GM12878 (cell line): ENCODE measurements around the gene HSPB1. TPM values are rescaled to one million over a fixed set of nuclear protein-coding genes. Genes with fewer than 3 reads are reported as not detected.
A peak's percentile ranks its signal among the peaks of the same experiment; 100 is the strongest.

Experiments used
- ATAC-seq: fragments of 200-7000 bp; cut with Tn5 transposase; 3 replicates; pipeline ENCODE4 v1.9.1; 2020; ENCODE audit warnings: mild to moderate bottlenecking, moderate library complexity
- BruUV-seq: library from RNA; stranded (reverse); fragments of 400-500 nt; replicated peaks from 2 replicates; lab custom pipeline; 2021; lab: Mats Ljungman, UMichigan
- CTCF ChIA-PET: fragments of 300-600 bp; sonication (Branson Sonifier 250); formaldehyde crosslinking; extraction: SDS; loops from one replicate; lab custom pipeline; 2021; ENCODE audit warnings: inconsistent platforms; lab: Yijun Ruan, JAX
- POLR2A ChIA-PET: fragments of 350-600 bp; formaldehyde crosslinking; extraction: SDS; loops from one replicate; lab custom pipeline; 2021; ENCODE audit warnings: inconsistent platforms; lab: Charles Lee
- RAD21 ChIA-PET: fragments of 300-600 bp; sonication (Branson Sonifier 250); formaldehyde crosslinking; loops from one replicate; lab custom pipeline; 2023; ENCODE audit warnings: antibody characterized with exemption; ENCODE audit not compliant: unreplicated experiment; lab: Charles Lee
- SMC1A ChIA-PET: fragments of 300-600 bp; sonication (Branson Sonifier 250); formaldehyde crosslinking; loops from one replicate; lab custom pipeline; 2023; ENCODE audit not compliant: unreplicated experiment, uncharacterized antibody; lab: Charles Lee
- DNase-seq: peaks from one replicate; pipeline ENCODE4 v3.0.0-alpha.2; 2011; ENCODE audit warnings: low read depth, low spot score
- FAIRE-seq: peaks from 3 replicates; lab custom pipeline; 2011; peaks lifted over from hg19 to GRCh38; lab: Jason Lieb, UNC
- H2AFZ ChIP-seq: 2 replicates; pipeline ENCODE4 v1.6.0; 2011; ENCODE audit warnings: low read depth, low read length, control low read depth; ENCODE audit not compliant: control insufficient read depth
- H3K27ac ChIP-seq: 2 replicates; pipeline ENCODE4 v1.5.1; 2011; ENCODE audit warnings: control low read depth; ENCODE audit not compliant: control insufficient read depth, insufficient read depth
- H3K27me3 ChIP-seq, 2 experiments: replicated peaks in 1 of 2; 2 replicates each; pipeline versions ENCODE4 v1.6.0 to v1.6.1; 2011; ENCODE audit warnings: low read length in 1 of 2; ENCODE audit not compliant: control insufficient read depth in 2 of 2, insufficient read depth in 2 of 2
- H3K36me3 ChIP-seq, 2 experiments: 2 replicates each; pipeline ENCODE4 v1.5.1; 2011; ENCODE audit warnings: low read length in 1 of 2; ENCODE audit not compliant: control insufficient read depth in 2 of 2, insufficient read depth in 2 of 2
- H3K4me1 ChIP-seq: 2 replicates; pipeline ENCODE4 v1.6.1; 2011; ENCODE audit warnings: mild to moderate bottlenecking, low read length, moderate library complexity, mixed read lengths; ENCODE audit not compliant: control insufficient read depth, insufficient read depth
- H3K4me2 ChIP-seq: 2 replicates; pipeline ENCODE4 v1.6.0; 2011; ENCODE audit warnings: control low read depth; ENCODE audit not compliant: control insufficient read depth, insufficient read depth
- H3K4me3 ChIP-seq: fragments of 200-600 bp; sonication (generic); 2 replicates; pipeline ENCODE4 v1.5.1; 2016
- H3K79me2 ChIP-seq: 2 replicates; pipeline ENCODE4 v1.6.0; 2011; ENCODE audit warnings: low read length; ENCODE audit not compliant: control insufficient read depth, insufficient read depth
- H3K9ac ChIP-seq: 2 replicates; pipeline ENCODE4 v1.8.0; 2011; ENCODE audit warnings: low read length, control low read depth, mixed read lengths; ENCODE audit not compliant: control insufficient read depth, insufficient read depth
- H3K9me3 ChIP-seq: replicated peaks from 3 replicates; pipeline ENCODE4 v1.5.1; 2011; ENCODE audit warnings: mild to moderate bottlenecking, low read length; ENCODE audit not compliant: control insufficient read depth, insufficient read depth
- H4K20me1 ChIP-seq: 2 replicates; pipeline ENCODE4 v1.6.0; 2011; ENCODE audit not compliant: control insufficient read depth, insufficient read depth
- EED ChIP-seq: sonication (generic); IDR thresholded peaks from 2 replicates; pipeline ENCODE4 v1.6.1; 2016; ENCODE audit warnings: antibody characterized with exemption, low read depth
- GATAD2B ChIP-seq: fragments of 450-650 bp; conservative IDR thresholded peaks from 2 replicates; pipeline ENCODE4 v1.6.1; 2017; ENCODE audit warnings: low read depth, mild to moderate bottlenecking, moderate library complexity
- KAT2A ChIP-seq: conservative IDR thresholded peaks from 2 replicates; pipeline ENCODE4 v1.6.1; 2011; ENCODE audit warnings: low read depth, low read length; ENCODE audit not compliant: control insufficient read depth
- NFIC ChIP-seq: IDR thresholded peaks from 2 replicates; pipeline ENCODE4 v1.6.1; 2012; ENCODE audit warnings: low read depth, mild to moderate bottlenecking, inconsistent platforms, low read length, moderate library complexity
- RELA ChIP-seq: fragments of 450-650 bp; IDR thresholded peaks from 2 replicates; pipeline ENCODE4 v1.8.0; 2014; ENCODE audit warnings: borderline replicate concordance; ENCODE audit not compliant: partially characterized antibody
- RUNX3 ChIP-seq: IDR thresholded peaks from 2 replicates; pipeline ENCODE4 v1.6.1; 2012; ENCODE audit warnings: low read length, inconsistent platforms
- TCF12 ChIP-seq: IDR thresholded peaks from 2 replicates; pipeline ENCODE4 v1.6.1; 2011; ENCODE audit warnings: low read depth, mild to moderate bottlenecking, low read length
- TCF3 ChIP-seq: IDR thresholded peaks from 2 replicates; pipeline ENCODE4 v1.6.1; 2012; ENCODE audit warnings: low read depth, mild to moderate bottlenecking, low read length, borderline replicate concordance; ENCODE audit not compliant: insufficient read depth
- YY1 ChIP-seq: IDR thresholded peaks from 2 replicates; pipeline ENCODE4 v1.6.1; 2011; ENCODE audit warnings: low read depth, mild to moderate bottlenecking, low read length
- ZBED1 ChIP-seq: IDR thresholded peaks from 2 replicates; pipeline ENCODE4 v1.6.1; 2016; ENCODE audit warnings: borderline replicate concordance
- ZNF217 ChIP-seq: fragments of 450-650 bp; IDR thresholded peaks from 2 replicates; pipeline ENCODE4 v1.6.1; 2017; ENCODE audit warnings: antibody characterized with exemption, mild to moderate bottlenecking
- ZNF24 ChIP-seq: fragments of 450-650 bp; IDR thresholded peaks from 2 replicates; pipeline ENCODE4 v1.6.1; 2017; ENCODE audit warnings: antibody characterized with exemption, mild to moderate bottlenecking
- WGBS: methylation state at CpG from one replicate; pipeline ENCODE4 v1.1.6; 2016; ENCODE audit warnings: low lambda C conversion rate; ENCODE audit not compliant: insufficient replicate concordance, insufficient coverage; ENCODE audit errors: missing lambda C conversion rate; 5-methylcytosine and 5-hydroxymethylcytosine counted together
- in situ Hi-C: fragments of 300-500 bp; cut with MboI; formaldehyde crosslinking; loops from 9 replicates; pipeline ENCODE4 v1.14.3; 2018; ENCODE audit warnings: mixed read lengths
- intact Hi-C: fragments of 100-400 bp; cut with micrococcal nuclease; formaldehyde crosslinking; loops from one replicate; pipeline ENCODE4 v1.14.2; 2022; ENCODE audit not compliant: unreplicated experiment
- polyA plus RNA-seq, 11 experiments: library from polyadenylated mRNA; depleted of rRNA in 4 of 11; unstranded in 6 of 11; stranded (reverse) in 5 of 11; fragments of >200 nt; fragmentation: Nextera tagmentation in 4 of 11; fragmentation: Illumina TruSeq in 1 of 11; extraction: Ambion mirVana in 4 of 11; extraction: Trizol in 1 of 11; gene quantifications; 1 replicate in 1 of 11; 2 replicates in 10 of 11; pipeline versions ENCODE4 v1.2.1 to v1.2.3, GENCODE V29; 2011 to 2016; ENCODE audit warnings: inconsistent platforms in 2 of 11, missing spikeins in 2 of 11, low read depth in 1 of 11
- total RNA-seq, 4 experiments: library from RNA; depleted of rRNA in 3 of 4; stranded (reverse); fragments of >200 nt in 3 of 4; fragmentation: Illumina TruSeq in 1 of 4; extraction: Trizol in 1 of 4; gene quantifications; 2 replicates each; pipeline versions ENCODE4 v1.2.1 to v1.2.3, GENCODE V29; 2013 to 2021
- TF ChIP-seq, protein P1 (sequence below): IDR thresholded peaks from 2 replicates; pipeline ENCODE4 v1.6.1; 2011; ENCODE audit warnings: borderline replicate concordance, low read depth, mild to moderate bottlenecking, moderate library complexity, low read length; ENCODE audit not compliant: insufficient read depth, poor library complexity, severe bottlenecking
- TF ChIP-seq, protein P2 (sequence below): fragments of 450-650 bp; IDR thresholded peaks from 2 replicates; pipeline ENCODE4 v1.6.1; 2017; ENCODE audit warnings: mild to moderate bottlenecking, low read depth, inconsistent platforms; ENCODE audit not compliant: poor library complexity, severe bottlenecking

The HSPB1 gene
- total and polyA plus RNA-seq, 10 of the 15 experiments (the other 5 are each of a cell fraction or from before 2014, with no cell fraction given), result 13.7 to 297 (median 62.0) TPM

DNA sequence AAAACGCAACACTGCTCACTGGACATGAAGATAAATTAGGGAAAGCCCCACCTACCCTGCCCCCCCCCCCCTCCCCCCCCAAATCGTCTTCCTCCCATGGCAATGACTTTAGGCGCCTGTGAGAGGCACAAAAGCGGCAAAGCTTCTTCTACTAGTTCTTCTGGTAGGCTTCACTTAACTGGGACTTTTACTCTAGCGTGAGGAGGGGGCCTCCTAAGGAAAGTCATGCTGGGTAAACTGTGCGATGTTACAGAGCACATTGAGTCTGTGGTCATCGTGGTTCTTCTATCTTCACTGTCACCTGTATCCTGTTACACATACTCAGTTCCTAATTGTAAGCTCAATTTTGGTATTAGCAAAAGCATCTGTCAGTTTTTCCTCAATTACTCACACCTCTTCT lies 25.1 kb downstream of the HSPB1 start:
- no TSS peak for BruUV-seq
- H3K4me1 ChIP-seq, result no peaks in the 10 kb centered on the region
- DNase-seq (no peak), FAIRE-seq (no peak), ATAC-seq (no peak)
- 20% methylated on average over 4 of the region's 7 CpGs for WGBS
- peaks cover 16% of the 10 kb centered on the region for H3K79me2 ChIP-seq
- no peak overlapping the region for H3K4me3 ChIP-seq
- no peak overlapping the region for H3K27ac ChIP-seq
- RAD21 ChIA-PET, result interaction anchor here (0.8 kb wide), 1 partner anchor 13 kb away, joined by 3 read pairs; no protein-coding TSS in a partner anchor
- TF ChIP-seq RUNX3 (peak; percentile 64), ZNF24 (no peak), YY1 (no peak)
- peaks cover 15 to 40% of the 10 kb centered on the region in 2 experiments for H3K36me3 ChIP-seq
- POLR2A ChIA-PET, result interaction anchor here (0.6 to 1.3 kb wide), 3 partner anchors 8 to 242 kb away, joined by 4 to 5 read pairs (median 4); no protein-coding TSS in a partner anchor
- H3K9ac ChIP-seq, result no peak overlapping the region
- H3K27me3 ChIP-seq, result no peaks in the 10 kb centered on the region
- H3K9me3 ChIP-seq, result no peaks in the 10 kb centered on the region
- H2AFZ ChIP-seq, result no peak overlapping the region
- CTCF ChIA-PET, result interaction anchor here (0.7 to 1.6 kb wide), 6 partner anchors 9 to 36 kb away, joined by 3 to 12 read pairs (median 4); partner anchors contain the start of gene YWHAG
- intact Hi-C loops, result no loop called here
- H3K4me2 ChIP-seq, result no peak overlapping the region
- in situ Hi-C loops, result no loop called here
- SMC1A ChIA-PET, result interaction anchor here (0.8 to 1.5 kb wide), 3 partner anchors 9 to 39 kb away, joined by 3 to 5 read pairs (median 3); no protein-coding TSS in a partner anchor
- peaks cover 9% of the 10 kb centered on the region for H4K20me1 ChIP-seq

DNA sequence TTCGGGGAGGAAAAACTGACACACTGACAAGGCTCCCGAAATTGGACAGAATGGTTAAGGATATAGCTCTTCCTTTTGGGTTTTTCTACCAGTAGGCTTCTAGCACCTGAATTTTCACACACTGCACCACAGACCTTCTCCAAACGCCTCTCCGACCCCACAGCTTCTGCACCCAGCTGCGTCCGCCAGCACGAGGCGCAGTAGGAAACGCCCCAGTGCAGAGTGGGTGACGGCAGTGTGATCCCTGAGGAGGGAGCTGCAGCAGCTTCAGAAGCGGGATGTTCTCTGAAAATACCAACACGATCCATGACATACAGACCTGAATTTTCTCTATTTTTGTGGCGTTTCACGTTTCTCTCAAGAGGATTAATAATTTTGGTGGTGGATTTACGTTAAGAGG lies 25.9 kb downstream of the HSPB1 start:
- Histone ChIP-seq H3K4me3 (no peak overlapping the region), H3K27ac (no peak overlapping the region), H2AFZ (no peak overlapping the region), H4K20me1 (peaks cover 9% of the 10 kb centered on the region), H3K27me3 (no peaks in the 10 kb centered on the region), H3K79me2 (peaks cover 23% of the 10 kb centered on the region), H3K9me3 (no peaks in the 10 kb centered on the region), H3K4me2 (no peak overlapping the region), H3K36me3 (peaks cover 15 to 39% of the 10 kb centered on the region in 2 experiments), H3K4me1 (no peaks in the 10 kb centered on the region), H3K9ac (no peak overlapping the region)
- ATAC-seq (no peak), FAIRE-seq (no peak), DNase-seq (no peak)
- no TSS peak for BruUV-seq
- ChIA-PET RAD21 (no interaction called here), POLR2A (interaction anchor here (1.3 kb wide), 1 partner anchor 9 kb away, joined by 4 read pairs; no protein-coding TSS in a partner anchor), CTCF (interaction anchor here (1.3 to 1.5 kb wide), 2 partner anchors 9 to 12 kb away, joined by 3 to 4 read pairs; no protein-coding TSS in a partner anchor), SMC1A (interaction anchor here (1.5 kb wide), 1 partner anchor 9 kb away, joined by 5 read pairs; no protein-coding TSS in a partner anchor)
- intact Hi-C loops (no loop called here), in situ Hi-C loops (no loop called here)
- 92% methylated on average over 15 of the region's 15 CpGs for WGBS
- TF ChIP-seq NFIC (no peak), GATAD2B (no peak), ZNF217 (no peak), KAT2A (no peak), ZBED1 (no peak), RELA (no peak), TCF3 (no peak), EED (no peak), TCF12 (no peak)
- TF ChIP-seq, protein P1, sequence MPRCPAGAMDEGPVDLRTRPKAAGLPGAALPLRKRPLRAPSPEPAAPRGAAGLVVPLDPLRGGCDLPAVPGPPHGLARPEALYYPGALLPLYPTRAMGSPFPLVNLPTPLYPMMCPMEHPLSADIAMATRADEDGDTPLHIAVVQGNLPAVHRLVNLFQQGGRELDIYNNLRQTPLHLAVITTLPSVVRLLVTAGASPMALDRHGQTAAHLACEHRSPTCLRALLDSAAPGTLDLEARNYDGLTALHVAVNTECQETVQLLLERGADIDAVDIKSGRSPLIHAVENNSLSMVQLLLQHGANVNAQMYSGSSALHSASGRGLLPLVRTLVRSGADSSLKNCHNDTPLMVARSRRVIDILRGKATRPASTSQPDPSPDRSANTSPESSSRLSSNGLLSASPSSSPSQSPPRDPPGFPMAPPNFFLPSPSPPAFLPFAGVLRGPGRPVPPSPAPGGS, result no peak
- TF ChIP-seq, protein P2, sequence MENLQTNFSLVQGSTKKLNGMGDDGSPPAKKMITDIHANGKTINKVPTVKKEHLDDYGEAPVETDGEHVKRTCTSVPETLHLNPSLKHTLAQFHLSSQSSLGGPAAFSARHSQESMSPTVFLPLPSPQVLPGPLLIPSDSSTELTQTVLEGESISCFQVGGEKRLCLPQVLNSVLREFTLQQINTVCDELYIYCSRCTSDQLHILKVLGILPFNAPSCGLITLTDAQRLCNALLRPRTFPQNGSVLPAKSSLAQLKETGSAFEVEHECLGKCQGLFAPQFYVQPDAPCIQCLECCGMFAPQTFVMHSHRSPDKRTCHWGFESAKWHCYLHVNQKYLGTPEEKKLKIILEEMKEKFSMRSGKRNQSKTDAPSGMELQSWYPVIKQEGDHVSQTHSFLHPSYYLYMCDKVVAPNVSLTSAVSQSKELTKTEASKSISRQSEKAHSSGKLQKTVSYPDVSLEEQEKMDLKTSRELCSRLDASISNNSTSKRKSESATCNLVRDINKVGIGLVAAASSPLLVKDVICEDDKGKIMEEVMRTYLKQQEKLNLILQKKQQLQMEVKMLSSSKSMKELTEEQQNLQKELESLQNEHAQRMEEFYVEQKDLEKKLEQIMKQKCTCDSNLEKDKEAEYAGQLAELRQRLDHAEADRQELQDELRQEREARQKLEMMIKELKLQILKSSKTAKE, result no peak
